Upper lobe of left lung (tissue), 4 donors: ENCODE data around the gene TLR9.

Experiments
- CTCF ChIP-seq, 6 experiments: fragments of 450-650 bp in 4 of 6; fragments of 200-600 bp in 2 of 6; sonication (generic) in 2 of 6; IDR thresholded peaks; one replicate each; pipeline ENCODE4 v1.5.1; 2016 to 2019; ENCODE audit warnings: antibody characterized with exemption in 6 of 6
- EP300 ChIP-seq, 4 donors: sonication (generic); formaldehyde crosslinking; IDR thresholded peaks; one replicate each; pipeline ENCODE4 v1.5.1; 2017; ENCODE audit warnings: antibody characterized with exemption in 4 of 4, control low read depth in 2 of 4
- POLR2A ChIP-seq, 4 donors: fragments of 450-650 bp; IDR thresholded peaks; one replicate each; pipeline ENCODE4 v1.5.1; 2016 to 2017; ENCODE audit warnings: antibody characterized with exemption in 4 of 4, mild to moderate bottlenecking in 2 of 4
- POLR2AphosphoS5 ChIP-seq, 2 donors: sonication (generic); formaldehyde crosslinking; IDR thresholded peaks; one replicate each; pipeline ENCODE4 v1.5.1; 2017; ENCODE audit warnings: antibody characterized with exemption in 2 of 2

DNA sequence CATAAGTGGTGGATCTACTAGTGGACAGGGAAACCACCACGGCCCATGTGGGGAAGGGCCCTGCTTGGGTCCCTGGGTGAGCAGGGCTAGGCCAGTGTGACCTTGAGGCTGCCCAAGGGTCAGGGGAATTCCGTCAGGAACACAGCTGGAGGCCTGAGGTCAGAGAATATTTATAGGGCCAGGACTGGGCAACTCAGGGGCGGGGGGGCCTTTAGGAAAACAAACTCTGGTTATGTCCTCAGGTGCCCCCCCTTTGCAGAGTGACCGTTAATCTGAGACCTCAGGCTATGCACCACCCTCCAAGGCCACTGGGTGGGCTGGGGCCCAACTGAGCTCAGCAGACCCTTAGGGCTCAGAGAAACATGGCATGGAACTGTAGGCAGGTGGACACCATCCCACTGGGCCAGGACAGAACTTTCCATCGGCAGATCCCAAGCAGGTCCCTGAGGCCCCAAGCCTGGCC lies 11.0 kb upstream of the TLR9 start:
- TF ChIP-seq CTCF (IDR thresholded peaks at IDR 0.05) (peak in 1 of 6 experiments; percentile 15), EP300 (IDR thresholded peaks at IDR 0.05) (no peak), POLR2AphosphoS5 (IDR thresholded peaks at IDR 0.05) (no peak), POLR2A (IDR thresholded peaks at IDR 0.05) (no peak)
